SH-SY5Y (cell line): Measurements from ENCODE around the gene CCL23.

Experiments used
- GATA2 ChIP-seq: IDR thresholded peaks from 2 replicates; pipeline ENCODE4 v1.6.1; 2011; ENCODE audit warnings: mild to moderate bottlenecking, low read depth, low read length
- GATA3 ChIP-seq: IDR thresholded peaks from 2 replicates; pipeline ENCODE4 v1.6.1; 2011; ENCODE audit warnings: low read depth, mild to moderate bottlenecking, low read length, moderate library complexity

- TF ChIP-seq GATA2 (no peak), GATA3 (no peak)
These were observed 40.1 kb upstream of the CCL23 start for GRCh38 chr17:36057911-36058310.
